Keratinocyte (primary cell): ENCODE results near the gene PRKAG2. TPM values are rescaled to one million over a fixed set of nuclear protein-coding genes. Genes with fewer than 3 reads are reported as not detected.

Source experiments
- DNase-seq: peaks from one replicate; pipeline ENCODE4 v3.0.0-alpha.2; 2011; ENCODE audit warnings: low read depth, missing footprints, low spot score
- FAIRE-seq: peaks from 2 replicates; lab custom pipeline; 2011; peaks lifted over from hg19 to GRCh38; lab: Jason Lieb, UNC
- H2AFZ ChIP-seq: 2 replicates; pipeline ENCODE4 v1.6.0; 2012; ENCODE audit warnings: low read length, control low read depth, inconsistent platforms; ENCODE audit not compliant: control insufficient read depth
- H3K27ac ChIP-seq: 2 replicates; pipeline ENCODE4 v1.5.1; 2011; ENCODE audit warnings: low read length; ENCODE audit not compliant: control insufficient read depth, insufficient read depth
- H3K27me3 ChIP-seq: 3 replicates; pipeline ENCODE4 v1.6.0; 2011; ENCODE audit warnings: low read length; ENCODE audit not compliant: control insufficient read depth, insufficient read depth; ENCODE audit errors: extremely low read depth
- H3K36me3 ChIP-seq, 2 experiments: 2 replicates in 1 of 2; 3 replicates in 1 of 2; pipeline ENCODE4 v1.5.1; 2011; ENCODE audit warnings: low read length in 2 of 2, mild to moderate bottlenecking in 1 of 2; ENCODE audit not compliant: control insufficient read depth in 2 of 2, insufficient read depth in 2 of 2; ENCODE audit errors: extremely low read depth in 1 of 2
- H3K4me1 ChIP-seq: 3 replicates; pipeline ENCODE4 v1.5.1; 2011; ENCODE audit warnings: low read length; ENCODE audit not compliant: control insufficient read depth, insufficient read depth; ENCODE audit errors: extremely low read depth
- H3K4me2 ChIP-seq: 3 replicates; pipeline ENCODE4 v1.6.0; 2011; ENCODE audit warnings: low read depth, low read length; ENCODE audit not compliant: control insufficient read depth, insufficient read depth; ENCODE audit errors: extremely low read depth
- H3K4me3 ChIP-seq, 3 experiments: fragments of 200-600 bp in 1 of 3; sonication (generic) in 1 of 3; 2 replicates in 2 of 3; 3 replicates in 1 of 3; pipeline ENCODE4 v1.5.1; 2011 to 2016; ENCODE audit warnings: low read length in 3 of 3, mild to moderate bottlenecking in 3 of 3, control low read depth in 2 of 3, inconsistent platforms in 1 of 3, low read depth in 1 of 3, mixed read lengths in 1 of 3, mixed run types in 1 of 3, moderate library complexity in 1 of 3; ENCODE audit not compliant: control insufficient read depth in 2 of 3, insufficient read depth in 2 of 3; ENCODE audit errors: extremely low read depth in 1 of 3
- H3K79me2 ChIP-seq: 2 replicates; pipeline ENCODE4 v1.6.0; 2012; ENCODE audit warnings: low read length; ENCODE audit not compliant: control insufficient read depth, insufficient read depth
- H3K9ac ChIP-seq: 3 replicates; pipeline ENCODE4 v1.6.0; 2011; ENCODE audit warnings: low read length; ENCODE audit not compliant: control insufficient read depth, insufficient read depth; ENCODE audit errors: extremely low read depth
- H3K9me1 ChIP-seq: 3 replicates; pipeline ENCODE4 v1.6.0; 2011; ENCODE audit warnings: low read length; ENCODE audit not compliant: control insufficient read depth, insufficient read depth; ENCODE audit errors: extremely low read depth
- H3K9me3 ChIP-seq: 2 replicates; pipeline ENCODE4 v1.5.1; 2012; ENCODE audit warnings: low read depth, low read length; ENCODE audit not compliant: control insufficient read depth
- H4K20me1 ChIP-seq: 3 replicates; pipeline ENCODE4 v1.6.0; 2011; ENCODE audit warnings: low read length; ENCODE audit not compliant: control insufficient read depth, insufficient read depth; ENCODE audit errors: extremely low read depth
- CTCF ChIP-seq, 3 experiments: IDR thresholded peaks in 1 of 3; conservative IDR thresholded peaks in 1 of 3; optimal IDR thresholded peaks in 1 of 3; 2 replicates in 2 of 3; 3 replicates in 1 of 3; pipeline versions ENCODE3 to v1.5.1; 2011; ENCODE audit warnings: low read length in 3 of 3, mild to moderate bottlenecking in 3 of 3, moderate library complexity in 2 of 3, control low read depth in 1 of 3, inconsistent platforms in 1 of 3; ENCODE audit not compliant: insufficient read depth in 2 of 3; ENCODE audit errors: extremely low read depth in 1 of 3
- EZH2 ChIP-seq: IDR thresholded peaks from one replicate; pipeline ENCODE4 v1.6.1; 2012; ENCODE audit warnings: inconsistent platforms, mild to moderate bottlenecking, low read length, moderate library complexity
- dilution Hi-C: fragments of 300-500 bp; cut with MboI; formaldehyde crosslinking; loops from one replicate; pipeline ENCODE4 v1.7.0; 2020; ENCODE audit warnings: low sequenced_read_pairs; ENCODE audit not compliant: extremely low pct_ligation_motif_present
- polyA plus RNA-seq, 5 experiments: library from polyadenylated mRNA; depleted of rRNA in 3 of 5; stranded (reverse) in 3 of 5; stranded (forward) in 1 of 5; unstranded in 1 of 5; fragments of >200 nt; gene quantifications; 1 replicate in 1 of 5; 2 replicates in 3 of 5; 3 replicates in 1 of 5; pipeline versions ENCODE4 v1.2.1 to v1.2.3, GENCODE V29; 2011 to 2012; ENCODE audit warnings: missing spikeins in 2 of 5, low read depth in 1 of 5, low replicate concordance in 1 of 5

Gene PRKAG2
- polyA plus RNA-seq, 1 donor (not counting 4 experiments of a cell fraction or from before 2014, with no cell fraction given), result 39.5 TPM

- H3K27me3 ChIP-seq, result peaks cover 10% of the 10 kb centered on the region
- no peaks in the 10 kb centered on the region for H3K79me2 ChIP-seq
- no peak overlapping the region for H3K27ac ChIP-seq
- H3K4me1 ChIP-seq, result no peaks in the 10 kb centered on the region
- no peak overlapping the region for H3K4me2 ChIP-seq
- H2AFZ ChIP-seq, result no peak overlapping the region
- H3K4me3 ChIP-seq, result no peak overlapping the region
- FAIRE-seq (no peak), DNase-seq (no peak)
- H3K36me3 ChIP-seq, result no peaks in the 10 kb centered on the region
- dilution Hi-C loops, result no loop called here
- TF ChIP-seq EZH2 (no peak), CTCF (optimal IDR thresholded peaks at IDR 0.05 in 1 of 3, IDR thresholded peaks at IDR 0.05 in 1 of 3, conservative IDR thresholded peaks at IDR 0.05 in 1 of 3; ENCODE audit: extremely low read depth in 1 of 3, insufficient read depth in 2 of 3, low read length in 3 of 3) (no peak)
- no peaks in the 10 kb centered on the region for H3K9me3 ChIP-seq
- H3K9ac ChIP-seq, result no peak overlapping the region
- no peaks in the 10 kb centered on the region for H4K20me1 ChIP-seq
- no peaks in the 10 kb centered on the region for H3K9me1 ChIP-seq
Measured at GRCh38 chr7:151824373-151824933, 52.5 kb downstream of the PRKAG2 start.

- no peak for DNase-seq
- dilution Hi-C loops, result no loop called here
- H3K4me3 ChIP-seq, result no peak overlapping the region
Measured at GRCh38 chr7:151823566-151824372, 53.1 kb downstream of the PRKAG2 start.

More at GRCh38 chr7:151823566-151824372, 53.1 kb downstream of the PRKAG2 start:
- no peak overlapping the region for H2AFZ ChIP-seq
- no peak overlapping the region for H3K9ac ChIP-seq
- H4K20me1 ChIP-seq, result no peaks in the 10 kb centered on the region
- H3K79me2 ChIP-seq, result no peaks in the 10 kb centered on the region
- TF ChIP-seq CTCF (optimal IDR thresholded peaks at IDR 0.05 in 1 of 3, IDR thresholded peaks at IDR 0.05 in 1 of 3, conservative IDR thresholded peaks at IDR 0.05 in 1 of 3; ENCODE audit: extremely low read depth in 1 of 3, insufficient read depth in 2 of 3, low read length in 3 of 3) (no peak), EZH2 (no peak)
- no peaks in the 10 kb centered on the region for H3K36me3 ChIP-seq
- no peak for FAIRE-seq
- H3K9me1 ChIP-seq, result no peaks in the 10 kb centered on the region
- peaks cover 10% of the 10 kb centered on the region for H3K27me3 ChIP-seq
- no peaks in the 10 kb centered on the region for H3K9me3 ChIP-seq
- H3K27ac ChIP-seq, result no peak overlapping the region
- H3K4me2 ChIP-seq, result no peak overlapping the region
- H3K4me1 ChIP-seq, result no peaks in the 10 kb centered on the region
